Osteocyte (in vitro differentiated cells): ENCODE data around the gene CYTIP. TPM values are rescaled to one million over a fixed set of nuclear protein-coding genes. Genes with fewer than 3 reads are reported as not detected.
"Not testable (repeated sequence)": the region's sequence is repeated elsewhere in the genome, so short reads cannot be mapped to it uniquely, and the experiment has no call there.

ENCODE experiments used
- DNase-seq: peaks from one replicate; pipeline ENCODE4 v3.0.0; 2021; ENCODE audit warnings: mixed read lengths; ENCODE audit not compliant: unreplicated experiment; ENCODE audit errors: extremely low spot score
- H3K27ac Mint-ChIP-seq: one replicate; pipeline ENCODE4 v1.8.0; 2021; ENCODE audit warnings: mild to moderate bottlenecking, mixed read lengths; ENCODE audit not compliant: unreplicated experiment
- H3K27me3 Mint-ChIP-seq: one replicate; pipeline ENCODE4 v1.8.0; 2021; ENCODE audit warnings: mixed read lengths; ENCODE audit not compliant: unreplicated experiment
- H3K36me3 Mint-ChIP-seq: one replicate; pipeline ENCODE4 v1.8.0; 2021; ENCODE audit warnings: mixed read lengths; ENCODE audit not compliant: unreplicated experiment
- H3K4me1 Mint-ChIP-seq: one replicate; pipeline ENCODE4 v1.8.0; 2021; ENCODE audit warnings: mixed read lengths; ENCODE audit not compliant: unreplicated experiment
- H3K4me3 Mint-ChIP-seq: one replicate; pipeline ENCODE4 v1.8.0; 2021; ENCODE audit warnings: mild to moderate bottlenecking, moderate library complexity, mixed read lengths; ENCODE audit not compliant: unreplicated experiment
- H3K9me3 Mint-ChIP-seq: one replicate; pipeline ENCODE4 v1.8.0; 2021; ENCODE audit warnings: mixed read lengths; ENCODE audit not compliant: unreplicated experiment
- CTCF ChIP-seq: fragments of 200-600 bp; sonication (generic); IDR thresholded peaks from 2 replicates; pipeline ENCODE4 v1.5.0; 2021; ENCODE audit warnings: antibody characterized with exemption, mild to moderate bottlenecking, moderate library complexity
- total RNA-seq: library from RNA; stranded (reverse); gene quantifications from 2 replicates; pipeline ENCODE4 v1.2.1, GENCODE V29; 2021

The CYTIP gene
- total RNA-seq, 1 donor from 2014 or later = 0.64 TPM

- Mint-ChIP-seq H3K4me3 (no peak overlapping the region), H3K4me1 (peaks cover 8% of the 10 kb centered on the region), H3K9me3 (peaks cover 19% of the 10 kb centered on the region), H3K27ac (no peak overlapping the region), H3K36me3 (no peaks in the 10 kb centered on the region), H3K27me3 (peaks cover 16% of the 10 kb centered on the region)
- TF ChIP-seq CTCF = no peak
- no peak for DNase-seq
Measured at GRCh38 chr2:157377861-157378260, 66.0 kb downstream of the CYTIP start.

DNA sequence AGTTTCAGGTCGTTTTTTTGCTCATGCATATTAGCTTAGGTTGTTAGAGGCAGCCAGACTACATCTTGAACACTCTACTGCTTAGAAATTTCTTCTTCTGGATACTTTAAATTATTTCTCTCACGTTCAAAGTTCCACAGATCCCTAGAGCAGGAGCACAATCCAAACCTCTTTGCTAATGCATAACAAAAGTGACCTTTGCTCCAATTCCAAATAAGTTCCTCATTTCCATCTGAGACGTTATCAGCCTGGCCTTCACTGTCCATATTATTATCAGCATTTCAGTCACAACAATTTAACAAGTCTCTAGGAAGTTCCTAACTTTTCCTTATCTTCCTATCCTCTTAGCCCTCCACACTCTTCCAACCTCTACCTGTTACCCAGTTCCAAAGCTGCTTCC lies 67.8 kb downstream of the CYTIP start:
- no peaks in the 10 kb centered on the region for H3K36me3 Mint-ChIP-seq
- peaks cover 19% of the 10 kb centered on the region for H3K9me3 Mint-ChIP-seq
- peaks cover 6% of the 10 kb centered on the region for H3K27me3 Mint-ChIP-seq
- no peak overlapping the region for H3K27ac Mint-ChIP-seq
- H3K4me1 Mint-ChIP-seq = peaks cover 8% of the 10 kb centered on the region
- DNase-seq = no peak
- TF ChIP-seq CTCF = no peak
- H3K4me3 Mint-ChIP-seq = no peak overlapping the region

- no peak overlapping the region for H3K4me3 Mint-ChIP-seq
- no peak for TF ChIP-seq CTCF
- peaks cover 8% of the 10 kb centered on the region for H3K4me1 Mint-ChIP-seq
- DNase-seq = no peak
- H3K9me3 Mint-ChIP-seq = peaks cover 16% of the 10 kb centered on the region
- H3K27ac Mint-ChIP-seq = no peak overlapping the region
- peaks cover 6% of the 10 kb centered on the region for H3K27me3 Mint-ChIP-seq
- no peaks in the 10 kb centered on the region for H3K36me3 Mint-ChIP-seq
Measured at GRCh38 chr2:157375384-157375783, 68.5 kb downstream of the CYTIP start.

- not testable (repeated sequence) for H3K27ac Mint-ChIP-seq, H3K27me3 Mint-ChIP-seq
Measured at GRCh38 chr2:157368508-157368907, 75.4 kb downstream of the CYTIP start.

DNA sequence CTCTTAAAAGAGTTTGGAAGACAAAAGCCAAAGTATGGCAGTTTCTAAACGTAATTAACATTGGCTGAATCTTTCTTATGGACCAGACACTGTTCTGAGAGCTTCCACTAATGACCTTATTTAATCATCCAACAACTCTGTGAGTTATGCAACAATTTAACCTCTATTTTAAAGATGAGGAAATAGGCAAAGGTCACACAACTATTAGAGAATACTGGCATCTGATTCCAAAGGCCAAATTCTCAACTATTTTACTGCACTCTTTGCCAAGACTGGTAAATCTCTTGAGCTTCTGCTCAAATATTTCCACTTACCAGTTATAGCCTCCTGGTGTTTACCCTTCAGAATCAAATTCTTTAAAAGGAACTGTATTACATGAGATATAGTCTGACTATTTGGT lies 76.2 kb downstream of the CYTIP start:
- Mint-ChIP-seq H3K4me1 (peaks cover 24% of the 10 kb centered on the region), H3K36me3 (no peaks in the 10 kb centered on the region), H3K27ac (no peak overlapping the region), H3K9me3 (no peaks in the 10 kb centered on the region), H3K4me3 (no peak overlapping the region), H3K27me3 (peaks cover 2% of the 10 kb centered on the region)
- no peak for TF ChIP-seq CTCF
- no peak for DNase-seq

More at GRCh38 chr2:157368508-157368907, 75.4 kb downstream of the CYTIP start:
- H3K4me1 Mint-ChIP-seq = peaks cover 19% of the 10 kb centered on the region
- not testable (repeated sequence) for H3K36me3 Mint-ChIP-seq, DNase-seq, H3K4me3 Mint-ChIP-seq, H3K9me3 Mint-ChIP-seq

Other genes starting within 250 kb of the CYTIP start
- gene GALNT5, start 186.4 kb downstream of the CYTIP start, total RNA-seq = 5.0 and 5.3 TPM in 2 replicates
- gene ERMN, start 118.3 kb downstream of the CYTIP start, total RNA-seq = not detected in 2 replicates
- gene ACVR1C, start 184.8 kb upstream of the CYTIP start, total RNA-seq = 0.08 and 0.16 TPM in 2 replicates